H9 (cell line): ENCODE results near the gene MMD. TPM values are rescaled to one million over a fixed set of nuclear protein-coding genes. Genes with fewer than 3 reads are reported as not detected.

Experiments
- DNase-seq: peaks from one replicate; pipeline ENCODE4 v3.0.0-alpha.2; 2017
- H2AFZ ChIP-seq: one replicate; pipeline ENCODE4 v1.6.1; 2013; ENCODE audit warnings: mild to moderate bottlenecking, low read length, control low read depth, moderate library complexity
- H2AK5ac ChIP-seq: 2 replicates; pipeline ENCODE4 v1.6.1; 2013; ENCODE audit warnings: low read length, control low read depth, mixed read lengths; ENCODE audit not compliant: insufficient read length
- H2BK120ac ChIP-seq: one replicate; pipeline ENCODE4 v1.6.1; 2013; ENCODE audit warnings: low read depth, mild to moderate bottlenecking, low read length, control low read depth, inconsistent platforms; ENCODE audit not compliant: poor library complexity, severe bottlenecking
- H2BK12ac ChIP-seq: 2 replicates; pipeline ENCODE4 v1.6.1; 2013; ENCODE audit warnings: low read length, control low read depth, mixed read lengths, low read depth; ENCODE audit not compliant: insufficient read length
- H2BK15ac ChIP-seq: 2 replicates; pipeline ENCODE4 v1.6.1; 2013; ENCODE audit warnings: low read depth, low read length, control low read depth
- H2BK20ac ChIP-seq: one replicate; pipeline ENCODE4 v1.6.1; 2013; ENCODE audit warnings: low read depth, mild to moderate bottlenecking, low read length, control low read depth, inconsistent platforms; ENCODE audit not compliant: poor library complexity, severe bottlenecking
- H2BK5ac ChIP-seq: 2 replicates; pipeline ENCODE4 v1.6.1; 2013; ENCODE audit warnings: low read length, control low read depth, mixed read lengths; ENCODE audit not compliant: insufficient read length
- H3K14ac ChIP-seq: 2 replicates; pipeline ENCODE4 v1.6.1; 2013; ENCODE audit warnings: low read length, control low read depth; ENCODE audit not compliant: insufficient read depth
- H3K18ac ChIP-seq: 2 replicates; pipeline ENCODE4 v1.6.1; 2013; ENCODE audit warnings: low read depth, mild to moderate bottlenecking, mixed read lengths, low read length, control low read depth; ENCODE audit not compliant: insufficient read length
- H3K23ac ChIP-seq: 2 replicates; pipeline ENCODE4 v1.6.1; 2013; ENCODE audit warnings: low read length, control low read depth, mixed read lengths, low read depth; ENCODE audit not compliant: insufficient read length
- H3K23me2 ChIP-seq: 2 replicates; pipeline ENCODE4 v1.6.1; 2013; ENCODE audit warnings: low read depth, mild to moderate bottlenecking, mixed read lengths, low read length, control low read depth; ENCODE audit not compliant: insufficient read length, poor library complexity, severe bottlenecking
- H3K27ac ChIP-seq: 2 replicates; pipeline ENCODE4 v1.5.1; 2013; ENCODE audit warnings: low read length, control low read depth, mixed read lengths, low read depth; ENCODE audit not compliant: insufficient read length
- H3K27me3 ChIP-seq: 2 replicates; pipeline ENCODE4 v1.6.1; 2013; ENCODE audit warnings: low read length, control low read depth, inconsistent platforms; ENCODE audit not compliant: insufficient read depth
- H3K4ac ChIP-seq: 2 replicates; pipeline ENCODE4 v1.6.1; 2013; ENCODE audit warnings: low read depth, mild to moderate bottlenecking, control low read depth, inconsistent platforms, low read length, moderate library complexity
- H3K4me1 ChIP-seq: 2 replicates; pipeline ENCODE4 v1.6.1; 2013; ENCODE audit warnings: low read length, control low read depth, inconsistent platforms; ENCODE audit not compliant: insufficient read depth
- H3K4me2 ChIP-seq: 2 replicates; pipeline ENCODE4 v1.6.1; 2013; ENCODE audit warnings: low read length, control low read depth, mixed read lengths; ENCODE audit not compliant: insufficient read length, insufficient read depth
- H3K56ac ChIP-seq: 2 replicates; pipeline ENCODE4 v1.6.1; 2013; ENCODE audit warnings: low read depth, mild to moderate bottlenecking, mixed read lengths, low read length, control low read depth; ENCODE audit not compliant: insufficient read length
- H3K79me1 ChIP-seq: 2 replicates; pipeline ENCODE4 v1.6.1; 2013; ENCODE audit warnings: low read depth, mild to moderate bottlenecking, moderate library complexity, low read length, control low read depth, inconsistent platforms; ENCODE audit not compliant: insufficient read depth, poor library complexity, severe bottlenecking
- H3K79me2 ChIP-seq: 2 replicates; pipeline ENCODE4 v1.6.1; 2013; ENCODE audit warnings: low read length, control low read depth, inconsistent platforms; ENCODE audit not compliant: insufficient read depth
- H3K9ac ChIP-seq: 2 replicates; pipeline ENCODE4 v1.6.1; 2013; ENCODE audit warnings: low read length, control low read depth, mixed read lengths; ENCODE audit not compliant: insufficient read length; ENCODE audit errors: extremely low read depth
- H3K9me3 ChIP-seq: one replicate; pipeline ENCODE4 v1.6.1; 2013; ENCODE audit warnings: low read depth, low read length, inconsistent platforms; ENCODE audit not compliant: control insufficient read depth
- H3T11ph ChIP-seq: one replicate; pipeline ENCODE4 v1.6.1; 2013; ENCODE audit warnings: mild to moderate bottlenecking, low read length, control low read depth, inconsistent platforms
- H4K20me1 ChIP-seq: one replicate; pipeline ENCODE4 v1.6.1; 2013; ENCODE audit not compliant: control insufficient read depth, insufficient read length, insufficient read depth
- H4K5ac ChIP-seq: 2 replicates; pipeline ENCODE4 v1.6.1; 2013; ENCODE audit warnings: low read depth, mild to moderate bottlenecking, mixed read lengths, low read length, control low read depth; ENCODE audit not compliant: insufficient read length
- H4K8ac ChIP-seq: replicated peaks from 2 replicates; pipeline ENCODE4 v1.6.1; 2013; ENCODE audit warnings: low read length, control low read depth, mixed read lengths, low read depth; ENCODE audit not compliant: insufficient read length
- H4K91ac ChIP-seq: 2 replicates; pipeline ENCODE4 v1.6.1; 2013; ENCODE audit warnings: low read depth, mild to moderate bottlenecking, moderate library complexity, mixed read lengths, low read length, control low read depth; ENCODE audit not compliant: insufficient read length
- H3K27ac Mint-ChIP-seq, 3 experiments: 2 replicates in 2 of 3; 3 replicates in 1 of 3; pipeline ENCODE4 v1.8.0; 2020 to 2021; ENCODE audit warnings: mixed read lengths in 3 of 3, mild to moderate bottlenecking in 1 of 3, moderate library complexity in 1 of 3
- H3K27me3 Mint-ChIP-seq: 2 replicates; pipeline ENCODE4 v1.8.0; 2021; ENCODE audit warnings: low read depth, mild to moderate bottlenecking, moderate library complexity, mixed read lengths
- H3K36me3 Mint-ChIP-seq, 3 experiments: 2 replicates in 2 of 3; 3 replicates in 1 of 3; pipeline ENCODE4 v1.8.0; 2020 to 2021; ENCODE audit warnings: low read depth in 3 of 3, mixed read lengths in 3 of 3; ENCODE audit not compliant: insufficient read depth in 1 of 3
- H3K4me1 Mint-ChIP-seq, 2 experiments: 2 replicates each; pipeline ENCODE4 v1.8.0; 2020; ENCODE audit warnings: mixed read lengths in 2 of 2
- H3K4me3 Mint-ChIP-seq, 2 experiments: 2 replicates in 1 of 2; 3 replicates in 1 of 2; pipeline ENCODE4 v1.8.0; 2020 to 2021; ENCODE audit warnings: mild to moderate bottlenecking in 2 of 2, mixed read lengths in 2 of 2, moderate library complexity in 1 of 2
- H3K9me3 Mint-ChIP-seq, 2 experiments: 2 replicates in 1 of 2; 3 replicates in 1 of 2; pipeline ENCODE4 v1.8.0; 2020; ENCODE audit warnings: mild to moderate bottlenecking in 2 of 2, mixed read lengths in 2 of 2, moderate library complexity in 1 of 2
- WGBS: extraction: QIAGEN DNeasy Blood & Tissue Kit; methylation state at CpG from one replicate; pipeline ENCODE4 v1.1.7; 2013; ENCODE audit warnings: missing lambda C conversion rate, low lambda C conversion rate, mixed read lengths; ENCODE audit not compliant: insufficient read length; ENCODE audit errors: extremely low coverage; 5-methylcytosine and 5-hydroxymethylcytosine counted together
- total RNA-seq: library from RNA; stranded (reverse); gene quantifications from 2 replicates; pipeline ENCODE4 v1.2.1, GENCODE V29; 2021
- TF ChIP-seq, protein P1 (sequence below): fragments of 200-600 bp; sonication (generic); conservative IDR thresholded peaks from 3 replicates; pipeline ENCODE4 v1.8.0; 2021; ENCODE audit warnings: antibody characterized with exemption, mild to moderate bottlenecking

The MMD gene
- total RNA-seq, 1 experiment from 2014 or later: 24.0 TPM

GRCh38 chr17:55391244-55391757, 30.3 kb downstream of the MMD start:
- Histone ChIP-seq H2BK20ac (no peak overlapping the region), H3K23me2 (no peaks in the 10 kb centered on the region), H2BK15ac (no peak overlapping the region), H3K4me1 (no peaks in the 10 kb centered on the region), H4K91ac (no peak overlapping the region), H3K56ac (no peak overlapping the region), H3K14ac (no peak overlapping the region), H3K4me2 (no peak overlapping the region), H2AFZ (no peak overlapping the region), H4K20me1 (no peaks in the 10 kb centered on the region), H3K79me2 (no peaks in the 10 kb centered on the region), H4K8ac (no peak overlapping the region), H3K23ac (no peak overlapping the region), H3K9me3 (no peaks in the 10 kb centered on the region), H3K18ac (no peak overlapping the region), H2BK120ac (no peak overlapping the region), H3K4ac (no peak overlapping the region), H4K5ac (no peak overlapping the region), H3K9ac (no peak overlapping the region), H3T11ph (no peak overlapping the region), H2BK5ac (no peak overlapping the region), H3K79me1 (no peaks in the 10 kb centered on the region), H2BK12ac (no peak overlapping the region), H3K27ac (no peak overlapping the region), H3K27me3 (no peaks in the 10 kb centered on the region), H2AK5ac (no peak overlapping the region)
- no peaks in the 10 kb centered on the region for H3K4me1 Mint-ChIP-seq
- H3K27ac Mint-ChIP-seq: peak overlapping the region in 2 of 3 experiments; percentile 2 to 10; a peak in 2 of 7 replicates
- H3K27me3 Mint-ChIP-seq: no peaks in the 10 kb centered on the region
- WGBS: no CpG with 5 or more reads among the region's 4 CpGs
- H3K4me3 Mint-ChIP-seq: no peak overlapping the region
- TF ChIP-seq, protein P1, sequence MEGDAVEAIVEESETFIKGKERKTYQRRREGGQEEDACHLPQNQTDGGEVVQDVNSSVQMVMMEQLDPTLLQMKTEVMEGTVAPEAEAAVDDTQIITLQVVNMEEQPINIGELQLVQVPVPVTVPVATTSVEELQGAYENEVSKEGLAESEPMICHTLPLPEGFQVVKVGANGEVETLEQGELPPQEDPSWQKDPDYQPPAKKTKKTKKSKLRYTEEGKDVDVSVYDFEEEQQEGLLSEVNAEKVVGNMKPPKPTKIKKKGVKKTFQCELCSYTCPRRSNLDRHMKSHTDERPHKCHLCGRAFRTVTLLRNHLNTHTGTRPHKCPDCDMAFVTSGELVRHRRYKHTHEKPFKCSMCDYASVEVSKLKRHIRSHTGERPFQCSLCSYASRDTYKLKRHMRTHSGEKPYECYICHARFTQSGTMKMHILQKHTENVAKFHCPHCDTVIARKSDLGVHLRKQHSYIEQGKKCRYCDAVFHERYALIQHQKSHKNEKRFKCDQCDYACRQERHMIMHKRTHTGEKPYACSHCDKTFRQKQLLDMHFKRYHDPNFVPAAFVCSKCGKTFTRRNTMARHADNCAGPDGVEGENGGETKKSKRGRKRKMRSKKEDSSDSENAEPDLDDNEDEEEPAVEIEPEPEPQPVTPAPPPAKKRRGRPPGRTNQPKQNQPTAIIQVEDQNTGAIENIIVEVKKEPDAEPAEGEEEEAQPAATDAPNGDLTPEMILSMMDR: no peak
- H3K36me3 Mint-ChIP-seq: peaks cover 6 to 17% (median 15%) of the 10 kb centered on the region in 3 experiments
- H3K9me3 Mint-ChIP-seq: no peaks in the 10 kb centered on the region
- no peak for DNase-seq
